HCT116 (cell line): ENCODE results near the gene POC1B. TPM values are rescaled to one million over a fixed set of nuclear protein-coding genes. Genes with fewer than 3 reads are reported as not detected.

Experiments used
- ATAC-seq: fragments of 200-7000 bp; cut with Tn5 transposase; 2 replicates; pipeline ENCODE4 v1.9.1; 2020; ENCODE audit warnings: mild to moderate bottlenecking, moderate library complexity
- BruUV-seq: library from RNA; stranded (reverse); fragments of 400-500 nt; replicated peaks from 2 replicates; lab custom pipeline; 2021; lab: Mats Ljungman, UMichigan
- CTCF ChIA-PET: fragments of 300-600 bp; sonication (Branson Sonifier 250); formaldehyde crosslinking; loops from one replicate; lab custom pipeline; 2021; ENCODE audit warnings: antibody characterized with exemption; lab: Charles Lee
- POLR2A ChIA-PET: fragments of 300-600, 350-600 bp; sonication (Branson Sonifier 250); formaldehyde crosslinking; loops from one replicate; lab custom pipeline; 2021; ENCODE audit warnings: antibody characterized with exemption; lab: Charles Lee
- RAD21 ChIA-PET, 2 experiments: fragments of 300-600 bp; sonication (Branson Sonifier 250); formaldehyde crosslinking; loops; one replicate each; lab custom pipeline; 2023; ENCODE audit warnings: low total read pairs in 2 of 2; ENCODE audit not compliant: uncharacterized antibody in 2 of 2, unreplicated experiment in 2 of 2, low non-redundant PET in 1 of 2; lab: Charles Lee
- DNase-seq: peaks from one replicate; pipeline ENCODE4 v3.0.0-alpha.2; 2010; ENCODE audit warnings: low read depth, low spot score
- H2AFZ ChIP-seq: fragments of 200-600 bp; shearing (Covaris generic), sonication (generic); 2 replicates; pipeline ENCODE4 v1.6.1; 2017; ENCODE audit warnings: low read depth, mixed run types, mixed read lengths, antibody characterized with exemption, low read length; ENCODE audit not compliant: poor library complexity, severe bottlenecking
- H3K27ac ChIP-seq: 2 replicates; pipeline ENCODE4 v1.5.1; 2012; ENCODE audit warnings: low read depth, low read length
- H3K27me3 ChIP-seq: fragments of 200-600 bp; sonication (generic); 2 replicates; pipeline ENCODE4 v1.6.1; 2016; ENCODE audit warnings: mixed run types, low read length, mixed read lengths; ENCODE audit not compliant: insufficient read depth
- H3K36me3 ChIP-seq, 2 experiments: fragments of 200-500 bp in 1 of 2; fragments of 200-600 bp in 1 of 2; sonication (Bioruptor generic) in 1 of 2; sonication (generic) in 1 of 2; 2 replicates each; pipeline versions ENCODE4 v1.5.1 to v1.6.1; 2014 to 2016; ENCODE audit warnings: low read length in 2 of 2, inconsistent platforms in 1 of 2, mixed read lengths in 1 of 2, mixed run types in 1 of 2; ENCODE audit not compliant: insufficient read depth in 2 of 2, control insufficient read depth in 1 of 2
- H3K4me1 ChIP-seq, 2 experiments: fragments of 200-600 bp in 1 of 2; sonication (generic) in 1 of 2; 2 replicates each; pipeline versions ENCODE4 v1.5.1 to v1.6.1; 2012 to 2017; ENCODE audit warnings: low read length in 2 of 2, inconsistent platforms in 1 of 2, mild to moderate bottlenecking in 1 of 2, mixed read lengths in 1 of 2, mixed run types in 1 of 2, moderate library complexity in 1 of 2; ENCODE audit not compliant: insufficient read depth in 2 of 2, control insufficient read depth in 1 of 2
- H3K4me2 ChIP-seq: fragments of 200-600 bp; sonication (generic); 2 replicates; pipeline ENCODE4 v1.6.1; 2017; ENCODE audit warnings: mixed run types, low read length, mixed read lengths
- H3K4me3 ChIP-seq, 2 experiments: fragments of 200-600 bp in 1 of 2; sonication (generic) in 1 of 2; replicated peaks in 1 of 2; 2 replicates each; pipeline ENCODE4 v1.5.1; 2011 to 2016; ENCODE audit warnings: low read length in 2 of 2, control low read depth in 1 of 2, low read depth in 1 of 2, mild to moderate bottlenecking in 1 of 2, mixed read lengths in 1 of 2, mixed run types in 1 of 2
- H3K79me2 ChIP-seq: fragments of 200-600 bp; sonication (generic); 2 replicates; pipeline ENCODE4 v1.6.1; 2017; ENCODE audit warnings: mild to moderate bottlenecking, mixed run types, low read length, moderate library complexity, mixed read lengths; ENCODE audit not compliant: insufficient read depth
- H3K9ac ChIP-seq: fragments of 200-600 bp; sonication (generic); 2 replicates; pipeline ENCODE4 v1.6.1; 2016; ENCODE audit warnings: low read length, mixed read lengths
- H3K9me2 ChIP-seq: fragments of 200-600 bp; sonication (generic), shearing (Covaris generic); 2 replicates; pipeline ENCODE4 v1.6.1; 2017; ENCODE audit warnings: mixed run types, mild to moderate bottlenecking, moderate library complexity; ENCODE audit not compliant: insufficient read depth
- H3K9me3 ChIP-seq, 2 experiments: fragments of 200-500 bp in 1 of 2; fragments of 200-600 bp in 1 of 2; sonication (Bioruptor generic) in 1 of 2; sonication (generic) in 1 of 2; 2 replicates each; pipeline ENCODE4 v1.6.1; 2014 to 2017; ENCODE audit warnings: low read length in 2 of 2, mixed read lengths in 2 of 2, inconsistent platforms in 1 of 2, low read depth in 1 of 2, mild to moderate bottlenecking in 1 of 2, mixed run types in 1 of 2, moderate library complexity in 1 of 2; ENCODE audit not compliant: control insufficient read depth in 1 of 2, insufficient read depth in 1 of 2
- H4K20me1 ChIP-seq: fragments of 200-600 bp; sonication (generic), shearing (Covaris generic); 2 replicates; pipeline ENCODE4 v1.6.1; 2017; ENCODE audit warnings: mixed run types, mild to moderate bottlenecking, moderate library complexity; ENCODE audit not compliant: insufficient read depth
- ATF3 ChIP-seq: IDR thresholded peaks from 2 replicates; pipeline ENCODE4 v1.6.1; 2012
- CBX3 ChIP-seq: IDR thresholded peaks from 2 replicates; pipeline ENCODE4 v1.6.1; 2012; ENCODE audit warnings: low read depth
- CTCF ChIP-seq, 3 experiments: fragments of 200-600 bp in 1 of 3; sonication (generic) in 1 of 3; IDR thresholded peaks in 2 of 3; conservative IDR thresholded peaks in 1 of 3; 2 replicates each; pipeline ENCODE4 v1.5.1; 2012 to 2017; ENCODE audit warnings: low read depth in 2 of 3, low read length in 2 of 3, antibody characterized with exemption in 1 of 3, borderline replicate concordance in 1 of 3, control low read depth in 1 of 3, mild to moderate bottlenecking in 1 of 3, mixed read lengths in 1 of 3, mixed run types in 1 of 3, moderate library complexity in 1 of 3; ENCODE audit not compliant: insufficient read depth in 1 of 3
- EGR1 ChIP-seq: IDR thresholded peaks from 2 replicates; pipeline ENCODE4 v1.6.1; 2012; ENCODE audit warnings: low read depth
- EZH2 ChIP-seq: fragments of 200-600 bp; sonication (generic); IDR thresholded peaks from 2 replicates; pipeline ENCODE4 v1.6.1; 2017; ENCODE audit warnings: antibody characterized with exemption, mixed run types
- EZH2phosphoT487 ChIP-seq: fragments of 200-600 bp; IDR thresholded peaks from 2 replicates; pipeline ENCODE4 v1.6.1; 2018; ENCODE audit warnings: antibody characterized with exemption, borderline replicate concordance
- FOSL1 ChIP-seq: IDR thresholded peaks from 2 replicates; pipeline ENCODE4 v1.6.1; 2012; ENCODE audit warnings: low read depth
- JUND ChIP-seq: IDR thresholded peaks from 2 replicates; pipeline ENCODE4 v1.6.1; 2012
- MAX ChIP-seq: IDR thresholded peaks from 2 replicates; pipeline ENCODE4 v1.6.1; 2012
- POLR2AphosphoS5 ChIP-seq: IDR thresholded peaks from 2 replicates; pipeline ENCODE4 v1.6.1; 2011; ENCODE audit warnings: mild to moderate bottlenecking, low read depth, low read length, moderate library complexity
- REST ChIP-seq: IDR thresholded peaks from 2 replicates; pipeline ENCODE4 v1.6.1; 2012; ENCODE audit warnings: low read depth
- SP1 ChIP-seq: IDR thresholded peaks from 2 replicates; pipeline ENCODE4 v1.6.1; 2012; ENCODE audit warnings: low read depth
- SRF ChIP-seq: IDR thresholded peaks from 2 replicates; pipeline ENCODE4 v1.6.1; 2012; ENCODE audit warnings: low read depth
- YY1 ChIP-seq: IDR thresholded peaks from 2 replicates; pipeline ENCODE4 v1.6.1; 2011; ENCODE audit warnings: low read length, low read depth, moderate library complexity, mild to moderate bottlenecking; ENCODE audit not compliant: insufficient replicate concordance; ENCODE audit errors: extremely low read depth
- intact Hi-C: fragments of 100-400 bp; cut with micrococcal nuclease; formaldehyde crosslinking; loops from 2 replicates; pipeline ENCODE4 v1.10.0; 2022
- total RNA-seq: library from RNA; stranded (reverse); gene quantifications from one replicate; pipeline ENCODE4 v1.2.1, GENCODE V29; 2021; ENCODE audit not compliant: unreplicated experiment

Gene POC1B
- total RNA-seq, 1 experiment from 2014 or later = 14.3 TPM

GRCh38 chr12:89474615-89475014 lies 51.2 kb downstream of the POC1B start:
- no TSS peak for BruUV-seq
- Histone ChIP-seq H3K9me2 (no peaks in the 10 kb centered on the region), H3K79me2 (no peaks in the 10 kb centered on the region), H3K9me3 (no peaks in the 10 kb centered on the region), H4K20me1 (no peaks in the 10 kb centered on the region), H3K27ac (no peak overlapping the region), H3K36me3 (no peaks in the 10 kb centered on the region), H3K4me1 (no peaks in the 10 kb centered on the region), H3K4me2 (no peak overlapping the region), H2AFZ (no peak overlapping the region), H3K4me3 (no peak overlapping the region), H3K9ac (no peak overlapping the region), H3K27me3 (no peaks in the 10 kb centered on the region)
- intact Hi-C loops = loop anchor here (10.0 kb wide), 1 partner anchor 1470 kb away; no protein-coding TSS in a partner anchor
- CTCF ChIA-PET = interaction anchor here (1.6 kb wide), 1 partner anchor 50 kb away, joined by 3 read pairs; the partner anchor contains the start of gene GALNT4
- no peak for DNase-seq
- TF ChIP-seq CBX3 (no peak), SRF (no peak), FOSL1 (no peak), MAX (no peak), CTCF (IDR thresholded peaks at IDR 0.05 in 2 of 3, conservative IDR thresholded peaks at IDR 0.05 in 1 of 3; ENCODE audit: borderline replicate concordance in 1 of 3, insufficient read depth in 1 of 3, low read depth in 2 of 3, low read length in 2 of 3) (no peak)
- ATAC-seq = no peak
- RAD21 ChIA-PET = no interaction called here
- POLR2A ChIA-PET = no interaction called here

GRCh38 chr12:89472508-89472907 lies 53.3 kb downstream of the POC1B start:
- no peak overlapping the region for H3K27ac ChIP-seq
- H3K4me3 ChIP-seq = no peak overlapping the region
- no peaks in the 10 kb centered on the region for H3K4me1 ChIP-seq
- no peaks in the 10 kb centered on the region for H4K20me1 ChIP-seq
- ATAC-seq (no peak), DNase-seq (no peak)
- intact Hi-C loops = loop anchor here (10.0 kb wide), 1 partner anchor 1472 kb away; no protein-coding TSS in a partner anchor
- no peak overlapping the region for H2AFZ ChIP-seq
- CTCF ChIA-PET = no interaction called here
- no peaks in the 10 kb centered on the region for H3K9me2 ChIP-seq
- no peak overlapping the region for H3K4me2 ChIP-seq
- H3K36me3 ChIP-seq = no peaks in the 10 kb centered on the region
- TF ChIP-seq EGR1 (no peak), JUND (no peak), SP1 (no peak), EZH2 (no peak), REST (no peak), ATF3 (no peak), YY1 (no peak), SRF (no peak), FOSL1 (no peak), EZH2phosphoT487 (no peak), POLR2AphosphoS5 (no peak)
- RAD21 ChIA-PET = no interaction called here
- no peaks in the 10 kb centered on the region for H3K27me3 ChIP-seq
- H3K79me2 ChIP-seq = no peaks in the 10 kb centered on the region
- H3K9me3 ChIP-seq = no peaks in the 10 kb centered on the region
- no TSS peak for BruUV-seq
- POLR2A ChIA-PET = no interaction called here
- no peak overlapping the region for H3K9ac ChIP-seq
